ENCODE data around the gene NCK1.
A peak's percentile ranks its signal among the peaks of the same experiment; 100 is the strongest.

The NCK1 gene

GRCh38 chr3:136909187-136909586, 47.2 kb downstream of the NCK1 start:
- DNase-seq, result no peak

GRCh38 chr3:136910697-136911096, 48.7 kb downstream of the NCK1 start:
- DNase-seq, result no peak

GRCh38 chr3:136913168-136913567, 51.2 kb downstream of the NCK1 start:
- DNase-seq, result no peak

GRCh38 chr3:136914739-136915138, 52.7 kb downstream of the NCK1 start:
- DNase-seq, result no peak

GRCh38 chr3:136916223-136916622, 54.2 kb downstream of the NCK1 start:
- no peak for DNase-seq

GRCh38 chr3:136919799-136920580, 58.0 kb downstream of the NCK1 start:
- peak; percentile 55 for DNase-seq

- no peak for DNase-seq
Measured at GRCh38 chr3:136920904-136921611, 59.0 kb downstream of the NCK1 start.

- DNase-seq, result no peak
Measured at GRCh38 chr3:136925425-136926190, 63.6 kb downstream of the NCK1 start.

- DNase-seq, result no peak
Measured at GRCh38 chr3:136928240-136928639, 66.2 kb downstream of the NCK1 start.

GRCh38 chr3:136929977-136930670, 68.1 kb downstream of the NCK1 start:
- peak; percentile 55 for DNase-seq

- DNase-seq, result no peak
Measured at GRCh38 chr3:136931606-136932005, 69.6 kb downstream of the NCK1 start.

GRCh38 chr3:136932523-136932922, 70.5 kb downstream of the NCK1 start:
- no peak for DNase-seq

GRCh38 chr3:136932978-136933772, 71.2 kb downstream of the NCK1 start:
- DNase-seq, result no peak

- DNase-seq, result no peak
Measured at GRCh38 chr3:136937175-136937574, 75.2 kb downstream of the NCK1 start.

- no peak for DNase-seq
Measured at GRCh38 chr3:136937851-136938250, 75.8 kb downstream of the NCK1 start.

- no peak for DNase-seq
Measured at GRCh38 chr3:136938334-136938733, 76.3 kb downstream of the NCK1 start.

GRCh38 chr3:136939489-136939888, 77.5 kb downstream of the NCK1 start:
- no peak for DNase-seq

GRCh38 chr3:136942803-136943202, 80.8 kb downstream of the NCK1 start:
- peak; percentile 41 for DNase-seq

- DNase-seq, result no peak
Measured at GRCh38 chr3:136943436-136943835, 81.4 kb downstream of the NCK1 start.

- DNase-seq, result no peak
Measured at GRCh38 chr3:136946978-136947377, 85.0 kb downstream of the NCK1 start.

- no peak for DNase-seq
Measured at GRCh38 chr3:136947477-136947876, 85.5 kb downstream of the NCK1 start.

GRCh38 chr3:136949146-136949545, 87.1 kb downstream of the NCK1 start:
- DNase-seq, result no peak
